T-helper 2 cell treated with Interferon-gamma antibody and Interleukin-4, amounts not matched to agents 100 ng/mL and 5 ng/mL, for 36 hours (primary cell): ENCODE data around the gene CDH23. TPM values are rescaled to one million over a fixed set of nuclear protein-coding genes. Genes with fewer than 3 reads are reported as not detected.

Experiments
- intact Hi-C: fragments of 100-400 bp; cut with micrococcal nuclease; formaldehyde crosslinking; loops from one replicate; pipeline ENCODE4 v1.15.1; 2023
- total RNA-seq: library from RNA; stranded (reverse); gene quantifications from 2 replicates; pipeline ENCODE4 v1.2.3, GENCODE V29; 2022

CDH23 gene
- total RNA-seq, 1 donor from 2014 or later: 4.2 TPM

DNA sequence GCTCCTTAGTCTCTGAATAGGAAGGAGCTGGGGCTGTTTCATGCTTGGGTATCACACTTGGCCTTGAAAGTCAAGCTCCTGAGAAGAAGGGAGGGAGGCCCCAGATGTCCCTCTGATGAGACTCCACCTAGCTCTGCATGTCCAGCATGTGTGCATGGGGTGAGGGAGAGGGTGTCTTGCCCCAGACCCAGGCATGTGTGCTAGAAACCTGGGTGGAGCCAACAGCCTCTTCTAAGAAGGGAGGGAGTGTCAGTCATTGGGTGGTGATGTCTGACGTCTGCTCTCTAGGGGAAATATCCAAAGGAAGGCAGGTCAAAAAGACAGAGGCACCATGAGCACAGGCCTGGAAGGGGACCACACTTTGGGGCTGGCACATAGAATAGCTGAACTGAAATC, 159.0 kb downstream of the CDH23 start:
- intact Hi-C loops: no loop called here

- intact Hi-C loops: no loop called here
These were observed 162.3 kb downstream of the CDH23 start for GRCh38 chr10:71558991-71559390.

DNA sequence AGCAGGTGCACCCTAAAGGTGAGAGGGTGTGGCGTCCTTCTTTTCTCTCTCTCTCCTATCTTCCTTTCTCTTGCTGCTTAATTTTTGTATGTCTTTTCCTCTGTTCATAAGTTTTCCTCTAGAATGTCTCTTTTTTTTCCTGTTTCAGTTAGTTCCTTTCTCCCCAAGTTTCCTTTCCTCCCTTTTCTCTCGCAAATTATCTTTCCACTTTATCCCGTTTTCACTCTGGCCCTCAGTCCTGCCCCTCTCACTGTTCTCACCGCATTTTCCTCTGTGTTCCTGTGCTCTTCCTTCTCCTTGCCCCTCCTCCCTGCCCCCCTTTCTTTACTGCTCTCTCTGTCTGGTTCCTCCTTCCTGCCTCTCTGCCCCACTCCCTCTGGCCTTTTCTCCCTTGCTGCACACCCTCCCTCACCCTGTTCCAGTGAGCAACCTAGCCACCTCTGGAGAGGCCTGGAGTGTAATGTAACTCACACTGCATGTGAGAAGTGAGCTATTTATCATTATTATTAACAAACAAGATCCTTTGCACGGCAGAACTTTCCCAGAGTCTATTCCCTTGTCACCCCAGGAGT, 164.4 kb downstream of the CDH23 start:
- intact Hi-C loops: no loop called here

- intact Hi-C loops: no loop called here
These were observed 165.5 kb downstream of the CDH23 start for GRCh38 chr10:71562181-71562580.

- intact Hi-C loops: no loop called here
These were observed 166.2 kb downstream of the CDH23 start for GRCh38 chr10:71562904-71563303.

DNA sequence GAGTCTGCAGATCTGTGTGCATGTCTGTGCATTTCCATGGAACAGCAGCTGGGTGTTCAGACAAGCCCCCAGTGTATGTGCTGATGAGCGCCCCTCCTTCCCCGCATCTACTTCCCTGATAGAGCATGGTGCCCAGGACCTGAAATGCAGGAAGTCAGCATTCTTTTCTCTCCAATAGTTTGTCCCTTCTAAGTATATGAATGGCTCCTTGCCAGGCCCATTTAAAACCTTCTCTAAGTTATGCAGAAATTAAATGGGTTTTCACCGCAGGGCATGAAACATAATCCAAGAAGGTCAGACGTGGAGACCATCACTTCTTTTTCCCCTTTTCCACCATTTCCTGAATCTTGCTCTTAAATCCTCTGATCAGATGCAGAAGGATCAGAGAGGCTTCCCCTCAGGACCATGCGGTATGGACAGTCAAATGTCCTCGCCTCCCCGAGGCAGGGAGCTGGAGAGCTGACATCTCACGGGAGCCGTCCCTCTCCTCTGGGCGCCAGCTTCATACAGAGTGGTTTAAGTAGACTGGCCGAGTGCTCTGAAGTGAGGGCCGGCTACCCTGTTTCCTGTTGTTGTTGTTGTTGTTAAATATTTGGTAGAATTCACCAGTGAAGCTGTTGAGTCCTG, 167.6 kb downstream of the CDH23 start:
- intact Hi-C loops: no loop called here

GRCh38 chr10:71565284-71566000, 168.7 kb downstream of the CDH23 start:
- intact Hi-C loops: no loop called here

DNA sequence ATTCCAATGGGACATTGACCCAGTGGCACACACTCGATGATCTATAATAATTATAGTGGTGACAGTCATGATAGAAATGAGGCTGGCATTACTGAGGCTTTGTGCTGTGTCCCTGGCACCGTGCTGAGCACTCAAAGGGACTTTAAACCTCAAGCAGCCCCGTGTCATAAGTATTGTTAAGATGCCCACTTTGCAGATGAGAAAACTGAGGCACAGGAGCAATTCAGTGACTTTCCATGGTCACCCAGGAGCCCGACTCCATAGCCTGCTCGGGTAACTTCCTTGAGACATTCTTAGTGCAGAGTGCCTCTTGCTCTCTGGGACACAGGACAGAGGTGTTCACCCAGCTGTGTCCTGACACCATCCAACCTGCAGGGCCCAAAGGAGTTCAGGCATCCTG, 170.3 kb downstream of the CDH23 start:
- intact Hi-C loops: no loop called here

- intact Hi-C loops: no loop called here
These were observed 172.3 kb downstream of the CDH23 start for GRCh38 chr10:71568896-71569492.

- intact Hi-C loops: loop anchor here (1.0 kb wide), 2 partner anchors 186 to 256 kb away; no protein-coding TSS in a partner anchor
These were observed 173.3 kb downstream of the CDH23 start for GRCh38 chr10:71569775-71570588.

DNA sequence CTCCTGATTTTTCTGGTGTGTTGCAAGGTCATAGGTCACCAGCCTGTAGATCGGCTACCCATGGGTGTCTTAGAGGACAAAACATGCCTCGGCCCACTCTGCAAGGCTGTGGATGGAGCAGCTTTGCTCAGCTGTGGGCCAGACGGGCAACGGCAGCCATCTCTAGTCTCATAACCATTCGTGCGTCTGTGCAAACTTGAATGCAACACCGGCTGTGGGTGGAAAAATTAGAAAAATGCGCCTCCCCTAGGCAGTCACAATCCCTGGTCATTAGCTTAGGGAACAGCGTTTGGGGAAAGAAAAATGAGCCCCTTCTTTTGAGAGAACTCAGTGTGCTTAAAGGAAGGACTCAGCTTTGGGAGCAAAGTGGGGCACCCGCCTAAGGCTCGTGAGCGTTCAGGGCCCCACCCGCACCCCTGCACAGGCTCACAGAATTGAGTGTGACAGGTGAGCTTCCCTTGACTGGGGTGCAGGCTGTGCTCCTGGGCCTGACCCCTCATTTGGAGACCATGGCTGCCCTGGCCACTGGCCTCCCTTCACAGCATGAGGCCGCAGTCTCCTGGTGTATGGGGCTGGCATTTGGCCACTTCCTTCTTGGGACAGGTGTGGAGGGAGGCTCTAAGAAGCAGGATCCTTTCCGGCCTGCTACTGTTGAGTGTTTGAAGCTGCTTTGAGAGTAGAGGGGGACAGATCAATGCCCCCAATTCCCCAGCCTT, 174.9 kb downstream of the CDH23 start:
- intact Hi-C loops: no loop called here

DNA sequence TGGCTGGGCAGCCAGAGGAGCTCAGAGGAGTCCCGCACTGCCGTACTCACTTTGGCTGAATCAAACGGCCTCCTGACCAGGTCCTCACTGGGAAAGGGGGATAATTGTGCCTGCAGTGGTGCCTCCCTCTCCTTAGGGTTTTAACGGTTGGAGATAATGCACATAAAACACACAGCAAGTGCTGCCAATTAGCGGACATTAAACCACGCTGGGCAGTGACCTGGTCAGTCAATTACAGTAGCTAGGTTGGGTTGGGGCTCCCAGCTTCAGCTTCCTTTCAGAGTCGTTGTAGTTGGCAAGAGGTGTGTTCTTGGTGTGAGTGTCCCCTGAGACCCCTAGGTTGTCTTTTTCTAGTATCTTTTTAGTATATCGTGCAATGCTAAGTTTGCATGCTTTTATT, 176.2 kb downstream of the CDH23 start:
- intact Hi-C loops: no loop called here

- intact Hi-C loops: no loop called here
These were observed 177.1 kb downstream of the CDH23 start for GRCh38 chr10:71573562-71574518.

DNA sequence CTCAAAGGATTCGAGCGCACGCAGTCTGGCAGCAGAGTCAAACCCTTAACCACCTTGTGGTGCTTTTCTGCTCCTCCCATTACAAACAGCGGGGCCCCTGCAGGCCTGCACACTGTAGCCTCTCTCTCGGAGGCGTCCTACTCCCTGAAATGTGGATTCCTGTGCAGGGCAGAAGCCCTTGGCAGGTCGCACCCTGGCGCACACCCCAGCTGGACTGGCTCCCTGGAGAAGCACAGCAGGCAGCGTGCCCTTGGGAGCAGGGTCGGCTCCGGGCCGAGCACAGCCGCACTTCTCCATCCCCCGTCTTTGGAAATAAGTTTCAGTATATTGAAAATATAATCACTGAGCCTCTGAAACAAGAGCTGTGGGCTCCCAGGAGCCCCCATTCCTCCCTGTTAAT, 178.7 kb downstream of the CDH23 start:
- intact Hi-C loops: no loop called here

- intact Hi-C loops: no loop called here
These were observed 179.4 kb downstream of the CDH23 start for GRCh38 chr10:71575934-71576801.

DNA sequence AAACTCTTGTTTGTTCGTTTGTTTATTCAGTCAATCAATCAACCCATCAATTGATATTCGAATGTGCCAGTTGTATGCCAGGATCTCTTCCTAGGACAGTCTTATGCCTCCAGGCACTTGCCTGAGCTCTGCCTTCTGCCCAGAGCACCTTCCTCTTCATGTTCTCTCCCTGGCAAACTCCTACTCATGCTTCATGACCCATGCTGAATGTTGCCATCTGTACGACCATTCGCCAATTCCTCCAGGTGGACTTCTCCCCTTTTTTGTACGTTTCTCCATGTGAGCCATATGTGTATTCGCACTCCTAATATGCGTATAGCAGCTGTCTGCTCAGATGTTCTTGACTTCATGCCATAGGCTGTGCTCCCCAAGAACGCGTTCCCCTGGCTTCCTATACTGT, 180.1 kb downstream of the CDH23 start:
- intact Hi-C loops: no loop called here

DNA sequence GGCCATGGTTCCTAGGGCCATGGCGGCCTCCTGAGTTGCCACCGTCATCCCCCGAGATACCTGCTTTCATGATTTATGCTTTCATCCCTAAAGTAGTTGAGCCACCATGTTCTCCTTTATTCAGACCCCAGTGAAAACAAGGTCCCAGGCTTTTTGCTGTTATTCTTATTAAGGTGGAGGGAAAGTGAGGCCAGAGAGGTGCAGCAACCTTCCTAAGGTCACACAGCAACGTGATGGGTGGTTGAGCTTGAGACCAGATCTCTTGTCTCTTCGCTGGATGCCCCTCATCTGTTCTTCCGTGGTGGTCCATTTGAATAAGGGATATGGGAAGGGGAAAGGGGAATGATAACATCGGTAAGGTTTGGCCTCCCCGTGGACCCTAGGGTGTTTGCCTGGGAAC, 180.6 kb downstream of the CDH23 start:
- intact Hi-C loops: no loop called here

DNA sequence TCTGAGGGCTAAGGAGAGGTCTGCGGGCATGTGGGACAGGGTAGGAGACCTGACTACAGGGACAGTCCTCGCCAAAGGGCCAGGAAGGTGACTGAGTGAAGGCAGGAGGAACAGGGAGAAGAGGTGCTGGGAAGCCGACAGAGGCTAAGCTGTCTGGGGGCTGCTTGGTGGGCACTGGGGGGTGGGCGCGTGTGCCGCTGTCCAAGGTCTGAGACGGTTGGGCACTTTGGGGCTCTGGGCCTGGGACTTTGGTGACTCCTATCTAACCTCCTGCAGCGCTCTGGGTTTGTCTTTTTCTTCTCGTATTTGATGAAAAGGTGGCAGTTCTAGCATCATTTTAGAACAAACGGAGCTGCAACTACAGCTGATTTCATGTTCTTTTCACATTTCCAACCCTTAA, 181.3 kb downstream of the CDH23 start:
- intact Hi-C loops: no loop called here

- intact Hi-C loops: no loop called here
These were observed 182.9 kb downstream of the CDH23 start for GRCh38 chr10:71579668-71580067.
